SK-N-MC (cell line): ENCODE data around the gene WDR31.

Experiments
- DNase-seq: peaks from one replicate; pipeline ENCODE4 v3.0.0-alpha.2; 2011; ENCODE audit warnings: low read depth, low spot score
- H3K27ac ChIP-seq: fragments of 200-600 bp; sonication (generic); 2 replicates; pipeline ENCODE4 v1.5.1; 2016; ENCODE audit warnings: mixed run types
- H3K36me3 ChIP-seq: fragments of 200-600 bp; sonication (generic); 2 replicates; pipeline ENCODE4 v1.6.1; 2017; ENCODE audit warnings: antibody characterized with exemption, low read length, mixed read lengths; ENCODE audit not compliant: insufficient read depth
- H3K4me3 ChIP-seq: fragments of 200-600 bp; sonication (generic); 2 replicates; pipeline ENCODE4 v1.5.1; 2016
- H3K9ac ChIP-seq: fragments of 200-600 bp; sonication (generic); 2 replicates; pipeline ENCODE4 v1.8.0; 2017; ENCODE audit warnings: mixed run types, mixed read lengths; ENCODE audit not compliant: insufficient read length
- H3K9me3 ChIP-seq: fragments of 200-600 bp; sonication (generic); 2 replicates; pipeline ENCODE4 v1.6.1; 2017; ENCODE audit warnings: low read depth, mild to moderate bottlenecking, antibody characterized with exemption, low read length, moderate library complexity, mixed read lengths
- EZH2 ChIP-seq: fragments of 200-600 bp; sonication (generic); IDR thresholded peaks from one replicate; pipeline ENCODE4 v1.6.1; 2017; ENCODE audit warnings: antibody characterized with exemption
- FOXP2 ChIP-seq: optimal IDR thresholded peaks from 2 replicates; pipeline ENCODE3; 2011; ENCODE audit warnings: mild to moderate bottlenecking, moderate library complexity; ENCODE audit not compliant: insufficient read depth; ENCODE audit errors: extremely low read length, control extremely low read depth
- POLR2AphosphoS5 ChIP-seq: IDR thresholded peaks from 2 replicates; pipeline ENCODE4 v1.6.1; 2012; ENCODE audit warnings: mild to moderate bottlenecking, low read depth, low read length, borderline replicate concordance

The WDR31 gene

DNA sequence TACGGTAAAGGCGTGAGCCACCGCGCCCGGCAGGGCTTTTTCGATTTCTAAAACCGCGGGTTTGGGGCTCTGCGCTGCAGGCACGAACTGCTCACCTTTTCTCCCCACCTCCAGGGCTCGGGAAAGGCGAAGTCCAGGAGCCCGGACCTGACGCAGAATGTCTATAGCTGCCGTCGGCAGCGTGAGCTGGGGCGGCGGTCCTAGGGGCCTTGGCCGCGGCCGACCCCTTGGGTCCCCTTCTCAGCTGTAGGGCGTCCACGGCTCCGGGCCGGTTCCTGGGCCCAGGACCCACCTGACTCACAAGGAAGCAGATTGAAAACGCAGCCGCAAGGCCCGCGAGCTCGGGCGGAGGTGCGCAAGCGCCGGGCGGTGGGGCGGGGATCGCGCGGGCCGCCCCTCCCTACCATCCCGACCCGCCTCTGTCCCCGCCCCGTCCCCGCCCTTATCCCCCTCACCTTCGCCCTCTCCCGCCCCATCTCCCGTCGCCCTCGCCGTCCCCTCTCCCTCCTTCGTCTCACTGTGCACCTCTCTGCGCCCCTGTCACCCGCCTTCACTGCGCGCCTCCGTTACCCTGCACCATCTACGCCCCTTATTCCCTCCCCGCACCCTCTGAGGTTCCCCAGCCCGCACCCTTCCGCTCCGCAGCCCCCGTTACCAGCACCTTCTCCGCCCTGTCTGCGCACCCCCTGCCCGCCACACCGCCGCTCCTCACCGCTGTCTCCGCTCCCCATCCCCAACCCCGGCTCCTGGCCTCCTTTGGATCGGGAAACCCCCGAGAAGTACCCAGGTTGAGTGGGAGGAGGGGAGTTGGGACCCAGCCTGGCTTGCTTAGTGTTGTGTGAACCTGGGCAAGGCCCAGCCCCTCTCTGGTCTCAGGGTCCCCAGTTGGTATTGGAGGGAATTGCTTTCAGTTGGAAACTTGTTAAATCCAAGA is 36.8 kb upstream of the WDR31 start, which contains the start of gene HDHD3:
Gene HDHD3, minus strand, starts transcription at position 353 of the 934 bp plus-strand sequence. CDS start 2,632 bp downstream, outside the sequence.
- Histone ChIP-seq H3K36me3 (no peaks in the 10 kb centered on the region), H3K9me3 (no peaks in the 10 kb centered on the region), H3K4me3 (peak within 1 kb of the TSS; percentile 87), H3K9ac (peak within 1 kb of the TSS; percentile 81), H3K27ac (no peak within 1 kb of the TSS)
- no peak for DNase-seq
- TF ChIP-seq EZH2 = no peak
- peak; percentile 78 for TF ChIP-seq POLR2AphosphoS5

DNA sequence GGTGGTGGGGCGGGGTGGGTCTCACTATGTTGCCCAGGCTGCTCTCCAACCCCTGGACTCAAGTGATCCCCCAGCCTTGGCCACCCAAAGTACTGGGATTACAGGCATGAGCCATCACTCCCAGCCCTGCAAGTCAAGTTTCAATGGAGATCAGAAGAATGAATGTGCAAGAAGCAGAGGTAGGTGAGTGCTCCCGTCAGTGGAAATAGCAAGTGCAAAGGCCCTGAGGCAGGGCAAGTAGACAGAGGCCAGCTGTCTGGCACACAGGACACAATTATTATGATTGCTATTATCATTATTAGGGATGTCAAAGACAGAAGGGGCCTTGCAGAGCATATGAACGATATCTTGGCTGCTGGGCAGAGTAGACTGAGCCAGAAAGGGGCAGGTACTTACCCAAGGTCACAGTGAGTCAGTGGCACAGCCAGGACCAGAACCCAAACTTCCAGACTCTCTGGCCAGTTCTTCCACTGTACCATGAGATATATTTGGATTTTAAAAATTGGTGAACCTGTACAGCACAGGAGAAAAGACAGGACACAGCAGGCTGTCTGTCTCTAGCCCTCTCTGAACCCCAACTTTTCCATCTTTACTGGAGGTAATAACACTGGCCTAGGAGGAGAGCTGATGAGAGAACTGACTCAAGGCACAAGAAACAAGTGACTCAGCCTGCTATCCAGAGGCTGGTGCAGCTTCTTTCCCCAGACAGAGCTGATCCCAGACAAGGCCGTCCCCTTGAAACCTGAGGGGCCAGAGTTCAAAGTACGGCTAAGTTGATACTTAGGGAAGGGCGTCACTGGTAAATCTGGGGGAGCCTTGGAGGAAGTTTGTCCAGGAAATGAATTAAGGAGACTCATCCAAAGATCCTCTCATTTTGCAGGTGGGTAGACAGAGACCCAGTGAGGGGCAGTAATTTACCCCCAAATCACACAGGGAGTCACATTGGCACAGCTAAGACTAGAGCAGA is 35.3 kb upstream of the WDR31 start:
- Histone ChIP-seq H3K36me3 (no peaks in the 10 kb centered on the region), H3K9ac (no peak overlapping the region), H3K4me3 (no peak overlapping the region), H3K9me3 (no peaks in the 10 kb centered on the region), H3K27ac (no peak overlapping the region)
- no peak for TF ChIP-seq POLR2AphosphoS5
- no peak for DNase-seq

DNA sequence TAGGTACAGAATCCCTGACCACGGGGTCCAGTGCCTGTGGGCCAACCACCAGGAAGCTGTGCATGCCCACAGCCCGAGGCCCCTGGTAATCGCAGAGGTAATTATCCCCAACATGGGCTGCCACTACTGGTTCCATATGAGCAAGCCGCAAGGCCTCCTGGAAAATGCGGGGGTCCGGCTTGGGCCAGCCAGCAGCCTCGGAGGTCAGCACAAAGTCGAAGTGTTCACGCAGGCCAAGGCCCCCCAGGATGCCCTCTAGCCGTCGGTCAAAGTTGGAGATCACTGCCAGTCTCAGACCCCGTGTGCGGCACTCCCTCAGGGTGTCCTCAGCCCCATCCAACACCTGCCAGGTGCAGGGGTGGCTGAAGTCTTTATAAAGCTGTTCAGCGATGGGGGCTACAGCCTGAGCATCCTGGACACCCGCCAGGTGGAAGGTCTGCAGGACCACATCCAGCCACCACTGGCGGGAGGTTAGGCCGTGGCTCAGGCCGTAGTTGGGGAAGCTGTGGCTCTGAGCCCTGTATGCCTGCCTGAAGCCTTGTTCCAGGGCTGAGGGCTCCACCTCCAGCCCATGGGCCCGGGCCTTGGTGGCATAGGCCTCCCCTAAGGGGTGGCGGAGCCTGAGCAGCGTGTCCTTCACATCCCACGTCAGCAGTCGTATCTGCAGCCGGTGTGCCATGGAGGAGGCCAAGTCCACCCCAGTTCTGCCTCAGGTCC is 33.8 kb upstream of the WDR31 start:
- TF ChIP-seq EZH2 (no peak), FOXP2 (no peak), POLR2AphosphoS5 (no peak)
- H3K9ac ChIP-seq = no peak overlapping the region
- no peaks in the 10 kb centered on the region for H3K9me3 ChIP-seq
- DNase-seq = no peak
- H3K27ac ChIP-seq = no peak overlapping the region
- H3K36me3 ChIP-seq = no peaks in the 10 kb centered on the region
- H3K4me3 ChIP-seq = no peak overlapping the region

DNA sequence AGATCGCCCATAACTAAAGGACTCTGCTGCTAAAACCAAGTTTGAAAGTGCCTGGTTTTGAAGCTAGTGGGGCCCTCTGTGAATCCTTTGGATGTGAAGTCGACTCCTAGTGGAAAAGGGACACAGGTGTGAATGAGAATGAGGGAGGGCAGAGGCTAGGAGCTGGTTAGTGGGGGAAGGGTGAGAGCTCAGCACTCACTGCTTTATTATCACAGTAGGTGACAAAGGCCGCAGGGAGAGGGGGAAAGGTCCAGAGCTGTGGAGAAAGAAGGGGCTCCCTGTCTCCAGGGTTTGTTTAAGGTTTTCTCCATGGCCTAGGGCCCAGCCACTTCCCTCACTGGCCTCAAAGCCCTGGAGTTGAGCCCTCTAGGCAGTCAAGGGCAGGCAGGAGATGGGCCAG is 33.2 kb upstream of the WDR31 start:
- TF ChIP-seq EZH2 (no peak), POLR2AphosphoS5 (no peak), FOXP2 (no peak)
- Histone ChIP-seq H3K9ac (no peak overlapping the region), H3K4me3 (no peak overlapping the region), H3K36me3 (no peaks in the 10 kb centered on the region), H3K27ac (no peak overlapping the region), H3K9me3 (no peaks in the 10 kb centered on the region)
- no peak for DNase-seq

DNA sequence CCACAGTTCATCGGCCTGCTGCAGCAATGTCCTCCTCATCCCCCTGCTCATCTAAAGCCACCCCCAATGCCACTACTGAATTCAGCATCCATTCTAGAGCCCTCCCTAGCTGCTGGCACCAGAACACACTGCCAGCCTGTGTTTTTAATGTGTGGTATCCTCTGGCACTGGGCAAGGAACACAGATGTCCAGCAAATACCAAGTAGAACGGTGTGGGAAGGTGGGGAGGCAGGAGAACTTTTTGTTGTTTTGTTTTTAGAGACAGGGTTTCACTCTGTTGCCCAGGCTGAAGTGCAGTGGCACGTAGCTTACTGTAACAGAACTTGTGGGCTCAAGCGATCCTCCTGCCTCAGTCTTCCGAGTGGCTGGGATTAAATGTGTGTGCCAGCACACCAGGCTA is 32.0 kb upstream of the WDR31 start:
- Histone ChIP-seq H3K9me3 (no peaks in the 10 kb centered on the region), H3K4me3 (no peak overlapping the region), H3K27ac (no peak overlapping the region), H3K36me3 (no peaks in the 10 kb centered on the region), H3K9ac (no peak overlapping the region)
- DNase-seq = no peak
- TF ChIP-seq FOXP2 (no peak), POLR2AphosphoS5 (no peak), EZH2 (no peak)

DNA sequence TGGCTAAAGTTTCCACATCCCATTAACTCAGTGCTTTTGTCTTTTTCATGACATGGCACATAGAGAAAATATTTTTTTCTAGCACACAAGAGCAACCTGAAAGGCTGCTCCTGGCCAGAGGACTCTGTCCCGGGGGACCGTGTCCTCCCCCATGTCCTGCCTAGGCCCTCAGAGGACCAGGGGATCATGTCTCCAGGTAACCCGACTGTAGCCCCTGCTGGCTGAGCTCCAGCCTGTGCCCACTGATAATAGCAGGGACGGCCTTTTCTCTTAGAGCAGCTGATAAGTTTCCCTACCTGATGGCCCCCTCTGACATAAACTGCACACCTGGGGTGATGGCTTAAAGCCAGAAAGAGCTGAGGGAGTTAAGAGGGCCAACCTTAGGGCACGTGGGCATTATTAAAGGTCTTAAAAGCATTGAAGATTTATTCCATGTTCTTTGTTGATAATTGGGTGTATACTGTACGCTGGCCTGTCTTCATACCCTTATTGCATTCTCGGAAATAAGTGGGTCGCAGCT is 30.8 kb upstream of the WDR31 start:
- Histone ChIP-seq H3K9me3 (no peaks in the 10 kb centered on the region), H3K4me3 (no peak overlapping the region), H3K36me3 (no peaks in the 10 kb centered on the region), H3K27ac (no peak overlapping the region), H3K9ac (no peak overlapping the region)
- no peak for TF ChIP-seq POLR2AphosphoS5
- TF ChIP-seq FOXP2 = no peak
- TF ChIP-seq EZH2 = no peak
- no peak for DNase-seq

DNA sequence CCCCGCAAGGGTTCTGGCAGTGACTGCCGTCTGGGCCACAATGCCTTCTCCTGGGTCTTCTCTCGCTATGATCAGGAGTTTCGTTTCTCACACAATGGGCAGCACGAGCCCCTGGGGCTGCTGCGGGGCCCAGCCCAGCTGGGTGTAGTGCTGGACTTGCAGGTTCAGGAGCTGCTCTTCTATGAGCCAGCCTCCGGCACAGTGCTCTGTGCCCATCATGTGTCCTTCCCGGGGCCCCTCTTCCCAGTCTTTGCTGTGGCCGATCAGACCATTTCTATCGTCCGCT is 29.7 kb upstream of the WDR31 start:
- no peak overlapping the region for H3K4me3 ChIP-seq
- no peak for DNase-seq
- no peaks in the 10 kb centered on the region for H3K36me3 ChIP-seq
- no peak overlapping the region for H3K9ac ChIP-seq
- H3K9me3 ChIP-seq = no peaks in the 10 kb centered on the region
- TF ChIP-seq POLR2AphosphoS5 (no peak), FOXP2 (no peak), EZH2 (no peak)
- H3K27ac ChIP-seq = no peak overlapping the region
